Measurements from ENCODE around the gene PFDN6.

PFDN6 gene

GRCh38 chr6:33318426-33319073 lies 29.1 kb downstream of the PFDN6 start:
- no peak for DNase-seq

- DNase-seq = no peak
These were observed 30.5 kb downstream of the PFDN6 start for GRCh38 chr6:33319939-33320314.

DNA sequence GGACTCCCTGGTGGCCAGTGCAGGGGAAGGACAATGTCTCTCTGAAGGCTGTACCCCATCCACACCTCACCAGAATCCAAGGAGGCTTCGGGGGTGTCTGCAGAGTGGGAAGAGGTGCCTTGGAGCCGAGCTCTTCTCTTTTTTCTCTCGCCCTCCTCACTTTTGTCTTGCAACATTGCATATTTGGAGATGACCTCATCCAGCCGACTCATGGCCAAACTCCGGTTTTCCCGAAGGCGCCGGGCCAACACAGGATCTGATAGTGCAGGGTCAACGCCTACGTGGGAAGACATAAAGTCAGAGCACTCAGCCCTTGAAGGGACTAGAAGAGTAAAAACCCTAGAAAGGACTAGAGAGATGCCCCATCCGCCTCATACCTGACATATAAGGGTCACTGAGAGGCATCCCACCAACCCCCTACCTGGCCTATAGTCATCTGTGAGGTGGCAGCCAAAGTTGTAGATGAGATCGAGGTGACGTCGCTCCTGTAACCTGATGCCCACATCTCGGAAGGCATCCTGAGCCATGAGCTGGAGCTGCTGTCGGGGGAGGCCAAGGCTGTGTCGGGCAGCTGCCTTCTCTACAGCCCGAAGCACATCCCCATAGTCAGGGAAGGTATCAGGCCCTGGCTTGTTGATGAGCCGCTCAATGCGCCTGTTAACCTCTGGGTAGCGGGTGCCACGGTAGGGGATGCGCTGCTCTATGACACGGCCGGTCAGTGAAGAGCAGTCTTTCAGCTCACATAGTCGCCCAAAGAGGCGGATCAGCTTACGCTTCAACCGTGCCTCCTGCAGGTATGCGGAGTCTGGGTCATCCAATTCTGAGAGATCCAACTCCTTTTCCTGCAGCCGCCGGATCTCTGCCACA lies 31.1 kb downstream of the PFDN6 start:
- DNase-seq = peak; percentile 58

GRCh38 chr6:33321227-33321626 lies 31.8 kb downstream of the PFDN6 start:
- DNase-seq = no peak

DNA sequence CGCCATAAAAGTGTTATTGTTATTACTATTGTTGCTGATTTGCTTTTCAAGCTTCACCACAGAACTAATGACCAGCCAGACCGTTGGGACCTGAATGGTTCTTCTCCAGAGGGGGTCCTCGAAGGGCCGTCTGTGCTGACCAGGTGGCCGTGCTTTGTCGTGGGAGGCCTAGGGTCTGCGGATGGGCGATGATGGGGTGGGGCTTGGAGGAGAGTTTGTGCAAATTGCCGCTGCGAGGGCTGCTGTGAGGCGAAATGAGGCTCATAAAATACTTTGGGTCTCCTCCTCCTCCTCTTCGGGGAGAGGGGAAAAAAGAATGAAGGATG lies 34.2 kb downstream of the PFDN6 start:
- DNase-seq = peak; percentile 92

- DNase-seq = peak; percentile 87
These were observed 34.7 kb downstream of the PFDN6 start for GRCh38 chr6:33324125-33324524.

GRCh38 chr6:33329058-33329457 lies 39.7 kb downstream of the PFDN6 start:
- no peak for DNase-seq

GRCh38 chr6:33330736-33331135 lies 41.3 kb downstream of the PFDN6 start:
- DNase-seq = no peak

- DNase-seq = no peak
These were observed 44.3 kb downstream of the PFDN6 start for GRCh38 chr6:33333666-33334065.

GRCh38 chr6:33335916-33336315 lies 46.5 kb downstream of the PFDN6 start:
- no peak for DNase-seq

DNA sequence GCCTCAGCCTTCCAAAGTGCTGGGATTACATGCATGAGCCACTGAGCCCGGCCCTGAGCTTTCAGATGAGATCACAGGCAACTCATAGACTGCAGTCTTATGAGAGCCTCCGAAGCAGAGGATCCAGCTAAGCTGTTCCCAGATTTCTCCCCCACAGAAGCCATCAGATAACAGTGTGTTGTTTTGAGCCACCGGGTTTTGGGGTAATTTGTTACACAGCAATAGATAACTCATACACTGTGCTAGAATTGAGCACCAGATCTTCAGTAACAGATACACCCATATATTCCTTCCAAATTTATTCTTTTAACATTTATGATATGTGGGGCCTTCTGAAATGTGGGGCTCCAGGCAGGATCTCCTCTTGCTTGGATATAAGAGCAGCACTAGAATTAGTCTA lies 47.1 kb downstream of the PFDN6 start:
- no peak for DNase-seq

DNA sequence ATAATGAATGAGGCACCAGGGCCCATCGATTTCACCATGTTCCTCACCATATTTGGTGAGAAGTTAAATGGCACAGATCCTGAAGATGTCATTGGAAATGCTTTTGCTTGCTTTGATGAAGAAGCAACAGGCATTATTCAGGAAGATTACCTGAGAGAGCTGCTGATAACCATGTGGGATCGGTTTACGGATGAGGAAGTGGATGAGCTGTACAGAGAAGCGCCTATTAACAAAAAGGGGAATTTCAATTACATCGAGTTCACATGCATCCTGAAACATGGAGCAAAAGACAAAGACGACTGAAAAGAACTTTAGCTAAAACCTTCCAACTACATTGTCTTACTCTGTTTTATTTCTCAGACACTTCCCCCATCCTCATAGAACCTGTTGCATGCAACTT lies 49.8 kb downstream of the PFDN6 start:
- no peak for DNase-seq
